OCI-LY7 (cell line): ENCODE data around the gene NDUFC1.

Experiments used
- CTCF ChIP-seq: fragments of 200-600 bp; sonication (generic); conservative IDR thresholded peaks from 2 replicates; pipeline ENCODE4 v1.5.1; 2014; ENCODE audit warnings: mild to moderate bottlenecking, antibody characterized with exemption, low read length, moderate library complexity, mixed read lengths
- EZH2phosphoT487 ChIP-seq: fragments of 200-600 bp; sonication (generic); IDR thresholded peaks from 2 replicates; pipeline ENCODE4 v1.6.1; 2018; ENCODE audit warnings: low read depth, borderline replicate concordance, mild to moderate bottlenecking, mixed run types, antibody characterized with exemption, low read length, moderate library complexity, mixed read lengths

DNA sequence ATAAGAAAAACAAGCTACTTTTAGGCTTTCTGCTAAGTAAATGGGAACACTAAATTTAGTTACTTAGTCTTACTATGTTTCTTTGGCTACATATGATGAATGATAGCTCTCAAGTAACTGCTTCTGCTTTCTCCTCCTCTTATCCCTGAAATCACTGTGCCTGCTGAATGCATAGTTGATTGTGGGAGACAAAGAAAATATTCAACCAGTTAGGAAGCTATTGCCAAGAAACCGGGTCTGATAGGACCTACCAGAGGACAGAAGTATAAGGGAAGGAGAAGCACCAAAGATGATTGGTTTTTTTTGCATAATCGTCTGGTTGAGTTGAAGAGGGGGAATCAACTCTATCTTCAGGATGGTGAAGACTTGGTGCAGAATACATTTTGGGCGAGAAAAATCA is 28.0 kb upstream of the NDUFC1 start:
- TF ChIP-seq CTCF (no peak), EZH2phosphoT487 (no peak)
